HepG2 (cell line): Measurements from ENCODE around the gene SCARF1. TPM values are rescaled to one million over a fixed set of nuclear protein-coding genes. Genes with fewer than 3 reads are reported as not detected.

Experiments
- ELF1 ChIP-seq: sonication (generic); formaldehyde crosslinking; IDR thresholded peaks from 2 replicates; pipeline ENCODE4 v1.4.0; 2020; ENCODE audit warnings: missing genetic modification reagents
- GLI4 ChIP-seq: sonication (generic); formaldehyde crosslinking; IDR thresholded peaks from 2 replicates; pipeline ENCODE4 v1.5.1; 2020; ENCODE audit warnings: missing genetic modification reagents, mild to moderate bottlenecking, moderate library complexity, borderline replicate concordance
- HNF1B ChIP-seq: sonication (generic); formaldehyde crosslinking; IDR thresholded peaks from 2 replicates; pipeline ENCODE4 v1.5.1; 2020; ENCODE audit warnings: mild to moderate bottlenecking, moderate library complexity, missing genetic modification reagents
- KDM3A ChIP-seq: IDR thresholded peaks from 2 replicates; pipeline ENCODE4 v1.6.1; 2018; ENCODE audit warnings: low read depth, missing compliant biosample characterization
- KDM5B ChIP-seq: sonication (generic); formaldehyde crosslinking; IDR thresholded peaks from 2 replicates; pipeline ENCODE4 v1.4.0; 2020; ENCODE audit warnings: missing genetic modification reagents, mild to moderate bottlenecking, borderline replicate concordance
- SALL1 ChIP-seq: sonication (generic); formaldehyde crosslinking; IDR thresholded peaks from 2 replicates; pipeline ENCODE4 v1.8.0; 2022; ENCODE audit warnings: mild to moderate bottlenecking, missing genetic modification reagents
- ZBTB26 ChIP-seq: IDR thresholded peaks from 2 replicates; pipeline ENCODE4 v1.6.1; 2016; ENCODE audit warnings: missing compliant biosample characterization, missing genetic modification reagents, borderline replicate concordance
- ZBTB42 ChIP-seq: sonication (generic); formaldehyde crosslinking; IDR thresholded peaks from 2 replicates; pipeline ENCODE4 v1.5.0; 2020; ENCODE audit warnings: mild to moderate bottlenecking, missing genetic modification reagents
- ZBTB49 ChIP-seq: sonication (generic); formaldehyde crosslinking; IDR thresholded peaks from 2 replicates; pipeline ENCODE4 v1.4.0; 2020; ENCODE audit warnings: missing genetic modification reagents, borderline replicate concordance
- ZNF547 ChIP-seq: sonication (generic); formaldehyde crosslinking; IDR thresholded peaks from 2 replicates; pipeline ENCODE4 v1.5.1; 2020; ENCODE audit warnings: mild to moderate bottlenecking, missing genetic modification reagents
- ZNF563 ChIP-seq: sonication (generic); formaldehyde crosslinking; IDR thresholded peaks from 2 replicates; pipeline ENCODE4 v1.8.0; 2022; ENCODE audit warnings: mild to moderate bottlenecking, moderate library complexity, missing genetic modification reagents
- ZNF564 ChIP-seq: sonication (generic); formaldehyde crosslinking; IDR thresholded peaks from 2 replicates; pipeline ENCODE4 v1.8.1; 2023; ENCODE audit warnings: mild to moderate bottlenecking, missing genetic modification reagents
- polyA plus RNA-seq, 8 experiments: library from polyadenylated mRNA; depleted of rRNA in 3 of 8; stranded (reverse) in 7 of 8; unstranded in 1 of 8; fragments of >200 nt; fragmentation: Illumina TruSeq in 4 of 8; extraction: Trizol in 4 of 8; gene quantifications; 2 replicates each; pipeline versions ENCODE4 v1.2.1 to v1.2.3, GENCODE V29; 2011 to 2016; ENCODE audit warnings: low read depth in 4 of 8, missing spikeins in 1 of 8, mixed read lengths in 1 of 8; ENCODE audit not compliant: insufficient read depth in 1 of 8
- total RNA-seq, 5 experiments: library from RNA; depleted of rRNA; stranded (reverse); fragments of >200 nt; fragmentation: Illumina TruSeq; extraction: Trizol; gene quantifications; 2 replicates each; pipeline ENCODE4 v1.2.3, GENCODE V29; 2016; ENCODE audit warnings: low read depth in 1 of 5
- TF ChIP-seq, protein P1 (sequence below): sonication (generic); formaldehyde crosslinking; IDR thresholded peaks from 2 replicates; pipeline ENCODE4 v1.5.0; 2020; ENCODE audit warnings: mild to moderate bottlenecking, missing genetic modification reagents, borderline replicate concordance

SCARF1 gene
- total and polyA plus RNA-seq, 2 of the 13 experiments (the other 11 are each of a cell fraction or from before 2014, with no cell fraction given), result 0.24 to 0.71 TPM

GRCh38 chr17:1606352-1606985 lies 39.1 kb downstream of the SCARF1 start (continued):
- TF ChIP-seq, protein P1, sequence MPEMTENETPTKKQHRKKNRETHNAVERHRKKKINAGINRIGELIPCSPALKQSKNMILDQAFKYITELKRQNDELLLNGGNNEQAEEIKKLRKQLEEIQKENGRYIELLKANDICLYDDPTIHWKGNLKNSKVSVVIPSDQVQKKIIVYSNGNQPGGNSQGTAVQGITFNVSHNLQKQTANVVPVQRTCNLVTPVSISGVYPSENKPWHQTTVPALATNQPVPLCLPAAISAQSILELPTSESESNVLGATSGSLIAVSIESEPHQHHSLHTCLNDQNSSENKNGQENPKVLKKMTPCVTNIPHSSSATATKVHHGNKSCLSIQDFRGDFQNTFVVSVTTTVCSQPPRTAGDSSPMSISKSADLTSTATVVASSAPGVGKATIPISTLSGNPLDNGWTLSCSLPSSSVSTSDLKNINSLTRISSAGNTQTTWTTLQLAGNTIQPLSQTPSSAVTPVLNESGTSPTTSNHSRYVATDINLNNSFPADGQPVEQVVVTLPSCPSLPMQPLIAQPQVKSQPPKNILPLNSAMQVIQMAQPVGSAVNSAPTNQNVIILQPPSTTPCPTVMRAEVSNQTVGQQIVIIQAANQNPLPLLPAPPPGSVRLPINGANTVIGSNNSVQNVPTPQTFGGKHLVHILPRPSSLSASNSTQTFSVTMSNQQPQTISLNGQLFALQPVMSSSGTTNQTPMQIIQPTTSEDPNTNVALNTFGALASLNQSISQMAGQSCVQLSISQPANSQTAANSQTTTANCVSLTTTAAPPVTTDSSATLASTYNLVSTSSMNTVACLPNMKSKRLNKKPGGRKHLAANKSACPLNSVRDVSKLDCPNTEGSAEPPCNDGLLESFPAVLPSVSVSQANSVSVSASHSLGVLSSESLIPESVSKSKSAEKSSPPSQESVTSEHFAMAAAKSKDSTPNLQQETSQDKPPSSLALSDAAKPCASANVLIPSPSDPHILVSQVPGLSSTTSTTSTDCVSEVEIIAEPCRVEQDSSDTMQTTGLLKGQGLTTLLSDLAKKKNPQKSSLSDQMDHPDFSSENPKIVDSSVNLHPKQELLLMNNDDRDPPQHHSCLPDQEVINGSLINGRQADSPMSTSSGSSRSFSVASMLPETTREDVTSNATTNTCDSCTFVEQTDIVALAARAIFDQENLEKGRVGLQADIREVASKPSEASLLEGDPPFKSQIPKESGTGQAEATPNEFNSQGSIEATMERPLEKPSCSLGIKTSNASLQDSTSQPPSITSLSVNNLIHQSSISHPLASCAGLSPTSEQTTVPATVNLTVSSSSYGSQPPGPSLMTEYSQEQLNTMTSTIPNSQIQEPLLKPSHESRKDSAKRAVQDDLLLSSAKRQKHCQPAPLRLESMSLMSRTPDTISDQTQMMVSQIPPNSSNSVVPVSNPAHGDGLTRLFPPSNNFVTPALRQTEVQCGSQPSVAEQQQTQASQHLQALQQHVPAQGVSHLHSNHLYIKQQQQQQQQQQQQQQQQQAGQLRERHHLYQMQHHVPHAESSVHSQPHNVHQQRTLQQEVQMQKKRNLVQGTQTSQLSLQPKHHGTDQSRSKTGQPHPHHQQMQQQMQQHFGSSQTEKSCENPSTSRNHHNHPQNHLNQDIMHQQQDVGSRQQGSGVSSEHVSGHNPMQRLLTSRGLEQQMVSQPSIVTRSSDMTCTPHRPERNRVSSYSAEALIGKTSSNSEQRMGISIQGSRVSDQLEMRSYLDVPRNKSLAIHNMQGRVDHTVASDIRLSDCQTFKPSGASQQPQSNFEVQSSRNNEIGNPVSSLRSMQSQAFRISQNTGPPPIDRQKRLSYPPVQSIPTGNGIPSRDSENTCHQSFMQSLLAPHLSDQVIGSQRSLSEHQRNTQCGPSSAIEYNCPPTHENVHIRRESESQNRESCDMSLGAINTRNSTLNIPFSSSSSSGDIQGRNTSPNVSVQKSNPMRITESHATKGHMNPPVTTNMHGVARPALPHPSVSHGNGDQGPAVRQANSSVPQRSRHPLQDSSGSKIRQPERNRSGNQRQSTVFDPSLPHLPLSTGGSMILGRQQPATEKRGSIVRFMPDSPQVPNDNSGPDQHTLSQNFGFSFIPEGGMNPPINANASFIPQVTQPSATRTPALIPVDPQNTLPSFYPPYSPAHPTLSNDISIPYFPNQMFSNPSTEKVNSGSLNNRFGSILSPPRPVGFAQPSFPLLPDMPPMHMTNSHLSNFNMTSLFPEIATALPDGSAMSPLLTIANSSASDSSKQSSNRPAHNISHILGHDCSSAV, result no peak
- TF ChIP-seq ELF1 (CRISPR knock-in tag) (no peak; the same call in 1 of the 2 replicates), ZNF563 (CRISPR knock-in tag) (peak; percentile 52; the same call in 1 of the 2 replicates), KDM5B (peak; percentile 65; the same call in 1 of the 2 replicates), GLI4 (CRISPR knock-in tag) (no peak), ZNF547 (no peak), HNF1B (CRISPR knock-in tag) (no peak), ZNF564 (CRISPR knock-in tag) (no peak), ZBTB49 (CRISPR knock-in tag) (no peak), SALL1 (peak; percentile 73), KDM3A (CRISPR knock-in tag) (no peak), ZBTB26 (CRISPR knock-in tag) (no peak), ZBTB42 (no peak)
